IPS-NIHi11 (cell line): Measurements from ENCODE around the gene ZMIZ1.

ENCODE experiments used
- DNase-seq: peaks from one replicate; pipeline ENCODE4 v3.0.0; 2012; ENCODE audit warnings: mixed read lengths, low spot score

The ZMIZ1 gene

GRCh38 chr10:79052291-79053080, 16.3 kb upstream of the ZMIZ1 start:
- peak; percentile 79 for DNase-seq

GRCh38 chr10:79053081-79053434, 15.7 kb upstream of the ZMIZ1 start:
- no peak for DNase-seq

- no peak for DNase-seq
Measured at GRCh38 chr10:79053481-79054202, 15.1 kb upstream of the ZMIZ1 start.

GRCh38 chr10:79054203-79055099, 14.3 kb upstream of the ZMIZ1 start:
- DNase-seq, result no peak

GRCh38 chr10:79055100-79055782, 13.5 kb upstream of the ZMIZ1 start:
- no peak for DNase-seq

GRCh38 chr10:79055892-79056291, 12.9 kb upstream of the ZMIZ1 start:
- no peak for DNase-seq

GRCh38 chr10:79056361-79056735, 12.4 kb upstream of the ZMIZ1 start:
- no peak for DNase-seq

GRCh38 chr10:79056736-79057391, 11.9 kb upstream of the ZMIZ1 start:
- peak; percentile 68 for DNase-seq

- no peak for DNase-seq
Measured at GRCh38 chr10:79057481-79058275, 11.1 kb upstream of the ZMIZ1 start.

GRCh38 chr10:79058899-79059841, 9.6 kb upstream of the ZMIZ1 start:
- no peak for DNase-seq

- DNase-seq, result no peak
Measured at GRCh38 chr10:79059859-79060379, 8.8 kb upstream of the ZMIZ1 start.

GRCh38 chr10:79060641-79061255, 8.0 kb upstream of the ZMIZ1 start:
- no peak for DNase-seq

GRCh38 chr10:79061441-79062315, 7.1 kb upstream of the ZMIZ1 start:
- DNase-seq, result no peak

- no peak for DNase-seq
Measured at GRCh38 chr10:79063071-79063491, 5.7 kb upstream of the ZMIZ1 start.

- DNase-seq, result no peak
Measured at GRCh38 chr10:79063661-79064492, 4.9 kb upstream of the ZMIZ1 start.

- DNase-seq, result no peak
Measured at GRCh38 chr10:79065091-79065551, 3.6 kb upstream of the ZMIZ1 start.

GRCh38 chr10:79065853-79066252, 2.9 kb upstream of the ZMIZ1 start:
- DNase-seq, result no peak
